Uterus (tissue), 4 donors: ENCODE measurements around the gene SH2B2. TPM values are rescaled to one million over a fixed set of nuclear protein-coding genes. Genes with fewer than 3 reads are reported as not detected.

Experiments
- DNase-seq, 2 donors: peaks; one replicate each; pipeline ENCODE4 v3.0.0-alpha.2; 2019 to 2020
- H3K27ac ChIP-seq, 2 donors: fragments of 200-600 bp; sonication (generic); 1 replicate in 1 of 2; 2 replicates in 1 of 2; pipeline ENCODE4 v1.5.1; 2016 to 2018
- H3K27me3 ChIP-seq, 2 donors: fragments of 200-600 bp; sonication (generic); one replicate each; pipeline ENCODE4 v1.5.1; 2018 to 2019; ENCODE audit warnings: control low read depth in 1 of 2
- H3K36me3 ChIP-seq, 2 donors: fragments of 200-600 bp; sonication (generic); one replicate each; pipeline ENCODE4 v1.5.1; 2019; ENCODE audit warnings: control low read depth in 1 of 2
- H3K4me1 ChIP-seq, 2 donors: fragments of 200-600 bp; sonication (generic); one replicate each; pipeline ENCODE4 v1.5.1; 2018 to 2019; ENCODE audit warnings: control low read depth in 1 of 2
- H3K4me3 ChIP-seq, 2 donors: fragments of 200-600 bp; sonication (generic); 1 replicate in 1 of 2; 2 replicates in 1 of 2; pipeline ENCODE4 v1.5.1; 2018 to 2019; ENCODE audit warnings: mild to moderate bottlenecking in 1 of 2
- H3K9me3 ChIP-seq, 2 donors: fragments of 200-600 bp; sonication (generic); one replicate each; pipeline ENCODE4 v1.5.1; 2019; ENCODE audit warnings: control low read depth in 1 of 2
- CTCF ChIP-seq, 4 experiments: fragments of 200-600 bp in 2 of 4; fragments of 450-650 bp in 2 of 4; sonication (generic) in 2 of 4; IDR thresholded peaks; one replicate each; pipeline ENCODE4 v1.5.1; 2016 to 2019; ENCODE audit warnings: antibody characterized with exemption in 4 of 4, mild to moderate bottlenecking in 2 of 4, moderate library complexity in 1 of 4
- POLR2A ChIP-seq, 2 donors: fragments of 450-650 bp; IDR thresholded peaks; one replicate each; pipeline ENCODE4 v1.6.1; 2016; ENCODE audit warnings: antibody characterized with exemption in 2 of 2, mild to moderate bottlenecking in 1 of 2, moderate library complexity in 1 of 2
- intact Hi-C: fragments of 100-400 bp; cut with DNase I; formaldehyde crosslinking; loops from one replicate; pipeline ENCODE4 v1.15.1; 2023; ENCODE audit warnings: low total_unique reads
- total RNA-seq, 4 donors: library from RNA; depleted of rRNA in 3 of 4; stranded (reverse); fragments of >200 nt in 3 of 4; gene quantifications; one replicate each; pipeline versions ENCODE4 v1.1.0 to v1.2.4, GENCODE V29; 2014 to 2023
- donor health status: DM: yes; HTN: yes; CAD: no.

The SH2B2 gene
- total RNA-seq, 4 donors from 2014 or later: 0.77 to 13.8 (median 9.4) TPM; not detected in 1

DNA sequence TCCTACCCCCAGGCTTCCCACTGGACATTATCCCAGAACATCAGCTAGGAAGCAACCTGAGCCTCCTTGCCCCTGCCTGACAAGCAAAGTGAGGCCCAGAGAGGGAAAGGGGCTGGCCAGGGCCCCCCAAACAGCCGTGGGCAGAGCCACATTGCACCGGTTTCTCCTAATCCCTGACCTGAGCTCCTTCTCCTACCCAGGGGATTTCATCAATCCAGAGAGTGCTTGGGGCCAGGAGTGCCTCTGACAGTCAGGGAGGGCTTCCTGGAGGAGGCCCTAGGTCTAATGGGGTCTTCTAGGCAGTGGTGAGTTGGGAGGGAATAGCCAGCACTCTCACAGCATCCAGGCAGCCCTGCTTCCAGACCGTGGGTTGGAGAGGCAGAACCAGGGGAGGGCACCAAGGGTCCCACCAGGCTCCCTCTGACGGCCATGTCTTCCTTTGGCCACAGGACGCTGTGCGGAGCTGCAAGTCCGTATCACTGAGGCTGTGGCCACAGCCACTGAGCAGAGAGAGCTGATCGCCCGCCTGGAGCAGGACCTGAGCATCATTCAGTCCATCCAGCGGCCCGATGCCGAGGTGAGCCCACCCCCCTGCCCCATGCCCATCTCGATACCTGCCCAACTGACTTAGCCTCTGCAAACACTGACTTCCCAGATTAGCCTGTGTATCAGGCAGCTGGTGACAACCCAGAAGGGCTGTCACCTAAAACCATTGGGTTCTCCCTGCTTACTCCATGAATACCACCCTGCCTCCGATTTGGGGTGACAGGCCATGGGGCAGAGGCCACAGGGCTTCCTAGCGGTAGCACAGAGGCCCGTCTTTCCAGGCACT lies 13.5 kb upstream of the SH2B2 start:
- Histone ChIP-seq H3K4me1 (no peaks in the 10 kb centered on the region), H3K36me3 (no peaks in the 10 kb centered on the region), H3K4me3 (no peak overlapping the region), H3K27ac (no peak overlapping the region), H3K9me3 (no peaks in the 10 kb centered on the region), H3K27me3 (no peaks in the 10 kb centered on the region)
- intact Hi-C loops: loop anchor here (5.0 kb wide), 2 partner anchors 586 to 726 kb away; no protein-coding TSS in a partner anchor
- no peak for DNase-seq
- no peak for TF ChIP-seq CTCF (IDR thresholded peaks at IDR 0.05)
- TF ChIP-seq POLR2A (IDR thresholded peaks at IDR 0.05): no peak

- Histone ChIP-seq H3K9me3 (no peaks in the 10 kb centered on the region), H3K27me3 (no peaks in the 10 kb centered on the region), H3K4me1 (no peaks in the 10 kb centered on the region), H3K36me3 (no peaks in the 10 kb centered on the region), H3K27ac (no peak overlapping the region), H3K4me3 (no peak overlapping the region)
- intact Hi-C loops: loop anchor here (5.0 kb wide), 2 partner anchors 587 to 727 kb away; no protein-coding TSS in a partner anchor
- TF ChIP-seq CTCF (IDR thresholded peaks at IDR 0.05) (no peak), POLR2A (IDR thresholded peaks at IDR 0.05) (no peak)
- no peak for DNase-seq
These were observed 12.6 kb upstream of the SH2B2 start for GRCh38 chr7:102273749-102274712.

- Histone ChIP-seq H3K4me1 (no peaks in the 10 kb centered on the region), H3K36me3 (no peaks in the 10 kb centered on the region), H3K27ac (no peak overlapping the region), H3K9me3 (no peaks in the 10 kb centered on the region), H3K27me3 (no peaks in the 10 kb centered on the region), H3K4me3 (no peak overlapping the region)
- TF ChIP-seq CTCF (IDR thresholded peaks at IDR 0.05) (no peak), POLR2A (IDR thresholded peaks at IDR 0.05) (no peak)
- no peak for DNase-seq
- intact Hi-C loops: no loop called here
These were observed 11.5 kb upstream of the SH2B2 start for GRCh38 chr7:102275123-102275703.

- H3K4me1 ChIP-seq: no peaks in the 10 kb centered on the region
- TF ChIP-seq CTCF (IDR thresholded peaks at IDR 0.05): no peak
- TF ChIP-seq POLR2A (IDR thresholded peaks at IDR 0.05): no peak
- intact Hi-C loops: no loop called here
- H3K27ac ChIP-seq: no peak overlapping the region
- H3K36me3 ChIP-seq: no peaks in the 10 kb centered on the region
- no peaks in the 10 kb centered on the region for H3K9me3 ChIP-seq
- no peak overlapping the region for H3K4me3 ChIP-seq
- no peak for DNase-seq
- no peaks in the 10 kb centered on the region for H3K27me3 ChIP-seq
These were observed 8.8 kb upstream of the SH2B2 start for GRCh38 chr7:102277901-102278300.
